ENCODE data around the gene N4BP3. TPM values are rescaled to one million over a fixed set of nuclear protein-coding genes. Genes with fewer than 3 reads are reported as not detected.
A peak's percentile ranks its signal among the peaks of the same experiment; 100 is the strongest.

Gene N4BP3
- total RNA-seq, 1 donor from 2014 or later: 1.8 TPM

DNA sequence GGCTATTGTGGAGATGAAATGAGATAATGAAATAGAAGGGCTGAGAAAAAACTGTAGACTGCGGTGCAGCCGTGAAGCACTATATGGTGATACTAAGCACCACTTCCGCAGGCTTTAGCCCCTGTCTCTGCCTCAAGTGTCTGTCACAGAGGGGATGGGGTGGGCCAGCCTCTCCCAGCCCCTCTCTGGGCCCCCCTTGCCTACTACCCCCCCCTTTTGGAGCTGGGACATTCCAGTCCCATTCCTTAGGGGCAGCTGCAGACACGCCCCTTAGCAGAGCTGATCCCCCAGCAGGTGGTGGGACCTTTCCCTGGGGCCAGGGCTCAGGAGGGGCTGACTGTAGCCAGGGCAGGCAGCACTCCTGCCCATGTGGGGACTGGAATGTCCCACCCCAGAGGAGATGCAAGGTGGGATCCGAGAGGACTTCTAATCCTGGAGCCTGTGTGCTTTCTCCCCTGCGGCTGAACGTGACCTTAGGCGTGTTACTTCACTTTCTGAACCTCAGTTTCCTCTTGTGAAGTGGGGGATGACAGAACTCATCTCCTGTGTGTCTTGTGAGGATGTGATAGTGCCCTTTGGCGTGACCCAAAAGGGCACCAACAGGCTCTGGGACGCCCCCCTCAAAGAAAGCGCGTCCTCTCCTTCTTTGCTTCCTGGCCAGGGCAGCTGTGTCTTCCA lies 1.9 kb downstream of the N4BP3 start:
- intact Hi-C loops (cut with micrococcal nuclease): no loop called here
- Histone ChIP-seq H3K27ac (replicated peaks) (peak overlapping the region; percentile 90), H3K4me1 (peaks cover 49% of the 10 kb centered on the region), H3K4me3 (peak overlapping the region; percentile 72), H3K27me3 (ENCODE audit: low read depth) (peaks cover 78% of the 10 kb centered on the region), H3K36me3 (no peaks in the 10 kb centered on the region), H3K9me3 (replicated peaks) (peaks cover 6% of the 10 kb centered on the region)
- TF ChIP-seq, protein P1, sequence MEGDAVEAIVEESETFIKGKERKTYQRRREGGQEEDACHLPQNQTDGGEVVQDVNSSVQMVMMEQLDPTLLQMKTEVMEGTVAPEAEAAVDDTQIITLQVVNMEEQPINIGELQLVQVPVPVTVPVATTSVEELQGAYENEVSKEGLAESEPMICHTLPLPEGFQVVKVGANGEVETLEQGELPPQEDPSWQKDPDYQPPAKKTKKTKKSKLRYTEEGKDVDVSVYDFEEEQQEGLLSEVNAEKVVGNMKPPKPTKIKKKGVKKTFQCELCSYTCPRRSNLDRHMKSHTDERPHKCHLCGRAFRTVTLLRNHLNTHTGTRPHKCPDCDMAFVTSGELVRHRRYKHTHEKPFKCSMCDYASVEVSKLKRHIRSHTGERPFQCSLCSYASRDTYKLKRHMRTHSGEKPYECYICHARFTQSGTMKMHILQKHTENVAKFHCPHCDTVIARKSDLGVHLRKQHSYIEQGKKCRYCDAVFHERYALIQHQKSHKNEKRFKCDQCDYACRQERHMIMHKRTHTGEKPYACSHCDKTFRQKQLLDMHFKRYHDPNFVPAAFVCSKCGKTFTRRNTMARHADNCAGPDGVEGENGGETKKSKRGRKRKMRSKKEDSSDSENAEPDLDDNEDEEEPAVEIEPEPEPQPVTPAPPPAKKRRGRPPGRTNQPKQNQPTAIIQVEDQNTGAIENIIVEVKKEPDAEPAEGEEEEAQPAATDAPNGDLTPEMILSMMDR (IDR thresholded peaks at IDR 0.05; ENCODE audit: borderline replicate concordance): no peak
- no peak for DNase-seq

DNA sequence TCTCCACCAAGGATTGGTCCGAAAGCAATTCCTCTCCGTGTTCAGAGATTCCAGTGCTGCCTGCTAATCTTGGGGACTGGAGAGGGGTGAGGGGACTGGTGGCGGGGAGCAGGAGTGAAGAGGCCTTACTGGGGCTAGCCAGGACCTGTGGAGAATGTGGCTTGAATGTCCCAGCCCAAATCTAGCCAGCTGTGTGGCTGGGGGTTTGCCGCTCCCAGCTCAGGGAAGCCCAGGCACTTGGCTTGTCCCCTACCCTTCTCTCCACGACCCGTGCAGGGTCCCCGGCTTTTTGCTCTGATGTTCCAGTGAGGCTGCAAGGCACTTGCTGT lies 2.4 kb downstream of the N4BP3 start:
- Histone ChIP-seq H3K4me3 (peak overlapping the region; percentile 72), H3K36me3 (no peaks in the 10 kb centered on the region), H3K9me3 (replicated peaks) (peaks cover 6% of the 10 kb centered on the region), H3K27ac (replicated peaks) (peak overlapping the region; percentile 90), H3K27me3 (ENCODE audit: low read depth) (peaks cover 74% of the 10 kb centered on the region), H3K4me1 (peaks cover 49% of the 10 kb centered on the region)
- no peak for DNase-seq
- TF ChIP-seq, protein P1 (IDR thresholded peaks at IDR 0.05; ENCODE audit: borderline replicate concordance): no peak
- intact Hi-C loops (cut with micrococcal nuclease): no loop called here

DNA sequence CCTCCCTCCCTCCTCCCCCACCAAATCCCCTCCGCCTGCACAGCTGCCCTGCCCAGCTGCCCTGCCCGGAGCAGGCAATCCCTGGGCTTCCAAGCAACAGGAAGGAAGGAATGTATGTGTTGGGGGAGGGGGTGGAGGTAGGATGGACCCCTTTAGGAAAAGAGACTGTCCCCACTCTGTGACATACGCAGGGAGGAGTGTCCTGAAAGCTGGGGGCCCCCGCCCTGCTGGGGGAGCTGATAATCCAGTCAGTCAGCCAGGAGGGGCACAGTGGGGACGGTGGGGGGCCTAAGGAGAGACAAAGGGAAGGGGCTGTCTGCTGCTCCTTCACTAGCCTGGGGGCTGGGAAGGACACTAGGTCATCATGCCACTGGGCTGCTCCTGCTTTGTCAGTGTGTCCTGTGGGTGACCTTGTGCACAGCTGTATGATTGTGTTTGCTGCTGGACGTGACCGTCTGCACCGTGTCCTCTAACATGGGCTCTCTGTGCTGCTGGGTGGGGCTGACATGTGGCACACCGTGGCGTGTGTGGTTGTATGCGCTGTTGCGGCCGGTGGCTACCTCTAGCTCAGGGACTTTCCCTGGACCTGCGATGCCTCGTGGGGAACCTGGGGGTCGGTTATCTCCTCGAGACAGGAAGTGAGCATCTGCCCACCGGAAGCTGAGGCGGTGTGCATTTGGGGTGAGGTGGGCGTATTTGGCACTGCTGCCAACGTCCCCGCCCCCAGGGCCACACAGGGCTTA lies 3.0 kb downstream of the N4BP3 start:
- peak overlapping the region; percentile 90 for H3K27ac ChIP-seq (replicated peaks)
- DNase-seq: no peak
- H3K4me3 ChIP-seq: peak overlapping the region; percentile 72
- peaks cover 6% of the 10 kb centered on the region for H3K9me3 ChIP-seq (replicated peaks)
- H3K4me1 ChIP-seq: peaks cover 54% of the 10 kb centered on the region
- peaks cover 69% of the 10 kb centered on the region for H3K27me3 ChIP-seq (ENCODE audit: low read depth)
- no peaks in the 10 kb centered on the region for H3K36me3 ChIP-seq
- TF ChIP-seq, protein P1 (IDR thresholded peaks at IDR 0.05; ENCODE audit: borderline replicate concordance): no peak
- intact Hi-C loops (cut with micrococcal nuclease): no loop called here

DNA sequence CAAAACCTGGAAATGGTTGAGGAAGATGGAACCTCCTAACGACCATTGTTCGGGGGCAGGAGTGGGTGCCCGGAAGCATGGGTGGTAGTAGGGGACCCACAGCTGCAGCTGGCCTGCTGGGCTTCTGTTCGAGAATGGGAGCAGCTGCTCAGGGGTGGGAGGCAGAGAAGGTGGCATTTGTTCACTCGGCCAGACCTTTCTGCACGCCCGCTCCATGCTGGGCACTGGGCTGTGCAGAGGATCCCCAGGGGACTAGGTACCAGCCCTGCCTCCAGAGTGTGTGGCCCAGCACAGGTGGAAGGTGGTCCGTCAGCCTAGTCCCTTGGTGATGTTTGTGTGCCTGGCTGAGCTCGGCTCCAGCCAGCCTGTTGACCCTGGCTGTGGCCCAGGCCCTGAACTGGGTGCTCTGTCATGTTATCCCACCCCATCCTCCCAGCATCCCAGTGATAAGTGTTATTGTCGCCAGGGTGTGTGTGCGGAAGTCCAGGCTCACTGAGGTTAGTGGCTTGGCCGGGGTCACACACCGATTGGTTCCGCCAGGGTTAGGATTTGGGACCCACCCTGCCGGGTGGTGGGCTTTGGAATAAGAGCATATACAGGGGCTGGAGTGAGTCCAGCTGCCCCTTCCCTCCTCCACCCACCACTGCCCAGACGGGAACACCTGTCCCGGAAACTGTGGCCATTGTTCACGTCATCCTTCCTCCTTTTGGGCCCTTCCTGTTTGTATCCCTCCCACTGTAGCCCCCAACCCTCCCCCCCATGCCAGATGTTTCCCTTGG lies 4.8 kb downstream of the N4BP3 start:
- Histone ChIP-seq H3K27me3 (ENCODE audit: low read depth) (peaks cover 54% of the 10 kb centered on the region), H3K9me3 (replicated peaks) (no peaks in the 10 kb centered on the region), H3K36me3 (no peaks in the 10 kb centered on the region), H3K4me3 (peak overlapping the region; percentile 72), H3K27ac (replicated peaks) (peak overlapping the region; percentile 90), H3K4me1 (peaks cover 67% of the 10 kb centered on the region)
- intact Hi-C loops (cut with micrococcal nuclease): no loop called here
- DNase-seq: no peak
- TF ChIP-seq, protein P1 (IDR thresholded peaks at IDR 0.05; ENCODE audit: borderline replicate concordance): no peak

DNA sequence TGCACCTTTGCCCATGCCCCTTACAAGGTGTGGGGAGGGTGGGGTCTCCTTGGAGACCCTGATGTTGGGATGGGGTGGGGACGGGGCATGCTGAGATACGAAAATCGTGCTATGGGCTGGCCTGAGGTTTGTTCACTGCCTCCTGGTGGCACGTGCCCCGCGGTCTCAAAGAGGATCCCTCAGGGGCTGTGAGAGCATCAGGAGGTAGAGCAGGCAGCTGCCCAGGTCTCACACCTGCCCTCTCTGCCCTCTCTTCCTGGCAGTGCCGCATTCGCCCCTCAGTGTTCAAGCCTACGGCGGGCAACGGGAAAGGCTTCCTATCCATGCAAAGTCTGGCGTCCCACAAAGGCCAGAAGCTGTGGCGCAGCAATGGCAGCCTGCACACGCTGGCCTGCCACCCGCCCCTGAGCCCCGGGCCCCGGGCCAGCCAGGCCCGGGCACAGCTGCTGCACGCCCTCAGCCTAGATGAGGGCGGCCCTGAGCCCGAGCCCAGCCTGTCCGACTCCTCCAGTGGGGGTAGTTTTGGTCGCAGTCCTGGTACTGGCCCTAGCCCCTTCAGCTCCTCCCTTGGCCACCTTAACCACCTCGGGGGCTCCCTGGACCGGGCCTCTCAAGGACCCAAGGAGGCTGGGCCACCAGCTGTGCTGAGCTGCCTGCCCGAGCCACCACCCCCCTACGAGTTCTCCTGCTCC lies 6.7 kb downstream of the N4BP3 start:
- Histone ChIP-seq H3K27ac (replicated peaks) (no peak overlapping the region), H3K4me3 (no peak overlapping the region), H3K36me3 (no peaks in the 10 kb centered on the region), H3K27me3 (ENCODE audit: low read depth) (peaks cover 34% of the 10 kb centered on the region), H3K9me3 (replicated peaks) (no peaks in the 10 kb centered on the region), H3K4me1 (peaks cover 56% of the 10 kb centered on the region)
- intact Hi-C loops (cut with micrococcal nuclease): no loop called here
- TF ChIP-seq, protein P1 (IDR thresholded peaks at IDR 0.05; ENCODE audit: borderline replicate concordance): no peak
- DNase-seq: no peak
